HG02588 (cell line): ENCODE results near the gene FICD.
"Not testable (repeated sequence)": the region's sequence is repeated elsewhere in the genome, so short reads cannot be mapped to it uniquely, and the experiment has no call there.

Experiments used
- ATAC-seq: cut with Tn5 transposase; IDR thresholded peaks from one replicate; pipeline ENCODE4 v1.9.1; 2021; ENCODE audit warnings: mild to moderate bottlenecking, moderate library complexity; ENCODE audit not compliant: unreplicated experiment

Gene FICD

DNA sequence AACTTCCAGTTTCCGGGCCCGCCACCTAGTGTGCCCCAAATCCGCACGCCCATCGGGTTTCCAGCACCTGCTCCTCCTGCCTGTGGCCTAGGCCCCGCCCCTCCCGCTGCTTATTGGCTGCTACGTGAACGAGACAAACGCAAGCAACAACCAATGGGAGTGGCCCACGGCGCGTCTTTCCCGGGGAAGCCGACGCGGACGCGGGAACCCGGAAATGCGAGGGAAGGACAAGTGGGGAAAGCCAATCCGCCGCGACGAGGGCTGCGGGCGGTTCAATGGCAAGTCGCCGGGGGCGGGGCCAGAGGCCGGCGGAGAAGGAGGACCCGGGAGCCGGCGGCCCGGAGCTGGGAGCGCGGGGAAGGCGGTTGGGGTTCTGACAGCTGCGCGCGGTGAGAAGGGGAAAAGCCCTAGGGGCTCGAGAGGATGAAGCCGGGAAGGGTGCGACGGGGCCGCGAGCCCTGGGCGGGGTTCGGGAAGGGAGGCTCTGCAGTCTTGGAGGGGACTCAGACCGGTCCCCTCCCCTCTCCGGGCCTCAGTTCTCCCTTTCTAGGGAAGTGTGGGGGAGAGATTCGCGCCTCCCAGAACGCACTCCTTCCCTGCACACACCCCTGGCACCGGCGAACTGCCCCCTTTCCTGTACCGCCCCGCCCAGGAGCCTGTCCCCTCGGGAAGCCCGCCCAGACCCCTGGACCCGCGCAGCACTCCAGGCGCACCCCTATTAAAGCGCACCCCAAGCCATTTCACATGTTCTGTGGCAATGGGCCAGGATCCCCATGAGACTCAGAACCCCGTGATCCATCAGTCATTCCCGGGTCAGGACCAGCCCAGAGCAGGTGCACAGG lies at the start of gene FICD:
Gene FICD (plus strand): TSS at position 305 of the 842 bp plus-strand sequence. CDS start 1,696 bp downstream, outside the sequence.
- peak; percentile 84 for ATAC-seq

GRCh38 chr12:108465417-108465816 lies 49.7 kb upstream of the FICD start:
- no peak for ATAC-seq

DNA sequence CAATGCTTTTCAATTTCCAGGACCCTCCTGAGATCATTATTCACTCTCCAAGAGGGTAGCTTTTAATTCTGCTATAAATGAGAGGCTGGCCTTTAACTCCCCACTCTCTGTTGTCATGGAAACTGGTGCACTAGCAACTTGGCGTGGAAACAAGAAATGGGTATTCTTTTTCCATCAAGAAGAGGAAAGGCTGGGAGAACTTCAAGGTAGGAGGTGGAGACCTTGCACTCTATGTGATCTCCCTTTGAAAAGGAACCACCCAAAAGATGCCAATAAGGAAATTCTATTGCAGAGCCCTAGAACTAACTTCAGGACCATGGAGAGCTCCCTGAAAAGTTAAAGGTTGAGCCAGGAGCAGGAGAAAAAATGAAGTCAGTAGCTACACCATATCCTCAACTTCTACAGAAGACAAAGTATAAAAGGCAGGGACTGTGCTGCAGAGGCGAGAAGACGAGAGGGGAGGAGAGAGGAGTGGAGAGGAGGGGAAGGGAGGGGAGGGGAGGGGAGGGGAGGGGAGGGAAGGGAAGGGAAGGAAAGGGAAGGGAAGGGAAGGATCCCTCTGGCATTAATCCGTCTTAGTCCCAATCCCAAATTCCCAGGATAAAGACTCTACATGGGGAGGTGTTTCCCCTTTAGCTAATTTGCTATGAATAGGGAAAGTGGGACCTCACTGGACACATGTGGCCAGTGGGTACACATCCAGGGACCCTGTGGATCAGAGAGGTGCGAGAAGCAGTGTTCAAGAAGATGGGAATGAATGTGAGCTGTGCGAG lies 46.7 kb upstream of the FICD start:
- ATAC-seq: no peak

DNA sequence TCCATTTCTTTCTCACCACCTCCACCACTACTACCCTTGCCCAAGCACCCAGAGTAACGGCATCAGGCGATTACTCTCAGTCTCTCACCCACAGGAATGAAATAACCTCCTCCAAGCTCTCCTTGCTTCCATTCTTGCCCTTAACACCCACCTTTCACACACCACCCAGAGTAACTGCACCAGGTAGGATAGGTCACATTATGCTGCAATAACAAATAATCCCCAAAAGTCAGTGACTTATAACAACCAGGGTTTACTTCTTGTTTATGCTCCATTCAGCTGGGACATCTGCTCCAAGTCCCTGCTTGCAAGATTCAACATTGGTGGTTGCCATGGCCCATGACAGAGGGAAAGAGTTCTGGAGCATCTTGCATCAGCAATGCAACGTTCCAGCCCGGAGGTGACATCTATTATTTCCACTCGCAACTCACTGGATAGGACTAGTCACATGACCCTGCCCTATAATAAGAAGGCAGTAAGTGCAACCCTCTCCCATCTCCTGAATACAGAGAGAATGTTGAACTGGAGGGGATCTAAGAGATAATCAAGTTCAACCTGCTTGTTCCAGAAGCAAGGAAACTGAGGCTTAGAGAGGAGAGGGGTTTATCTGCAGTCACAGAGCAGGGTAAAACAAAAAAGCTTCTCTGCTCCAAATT lies 41.5 kb upstream of the FICD start:
- ATAC-seq: no peak

GRCh38 chr12:108475396-108475795 lies 39.7 kb upstream of the FICD start:
- no peak for ATAC-seq

- no peak for ATAC-seq
These were observed 37.8 kb upstream of the FICD start for GRCh38 chr12:108477055-108477880.

DNA sequence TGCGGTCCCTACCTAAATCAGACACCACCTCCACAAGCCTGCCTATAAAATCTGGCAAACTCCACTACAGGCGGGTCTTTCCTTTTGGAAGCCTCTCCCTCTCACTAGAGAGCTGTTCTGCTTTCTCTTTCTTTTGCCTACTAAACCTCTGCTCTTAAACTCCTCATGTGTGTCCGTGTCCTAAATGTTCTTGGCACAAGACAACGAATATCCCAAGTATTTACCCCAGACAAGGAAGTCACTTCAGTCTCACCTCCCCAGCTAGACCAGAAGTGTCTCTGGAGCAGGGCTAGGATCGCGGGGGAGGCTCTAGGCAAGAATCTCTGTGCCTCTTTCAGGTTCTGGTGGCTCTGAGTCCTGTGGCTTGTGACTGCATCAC lies 37.2 kb upstream of the FICD start:
- ATAC-seq: no peak

- no peak for ATAC-seq
These were observed 36.4 kb upstream of the FICD start for GRCh38 chr12:108478611-108479206.

DNA sequence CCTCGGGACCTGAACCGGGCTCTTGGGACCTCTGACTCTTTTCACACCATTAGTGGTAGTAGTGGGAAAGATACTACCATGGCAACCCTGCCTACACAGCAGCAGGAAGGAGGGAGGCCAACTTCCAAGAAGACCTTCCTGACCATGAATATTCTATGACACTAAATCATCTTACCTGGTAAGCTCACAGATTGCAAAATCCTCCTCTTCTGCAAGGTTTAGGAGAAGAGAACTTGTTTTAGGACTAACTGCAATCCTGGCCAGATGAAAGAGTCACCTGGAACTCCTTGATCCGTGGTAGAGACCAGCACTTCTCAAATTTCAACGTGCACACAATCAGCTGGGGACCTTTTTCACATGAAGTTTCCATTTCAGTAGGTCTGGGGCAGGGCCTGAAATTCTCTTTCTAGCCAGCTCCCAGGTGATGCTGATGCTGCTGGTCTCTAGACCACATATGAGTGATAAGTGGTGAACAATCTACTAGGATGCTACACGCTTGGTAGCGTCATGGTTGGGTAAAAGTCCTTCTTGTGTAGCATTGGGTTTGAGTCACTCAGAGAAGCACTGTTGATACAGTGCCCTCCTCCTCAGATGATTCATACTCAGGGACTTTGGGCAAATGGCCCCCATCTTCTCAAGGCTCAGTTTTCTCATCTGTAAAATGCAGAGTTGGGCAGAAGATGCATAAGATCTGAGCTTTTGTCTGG lies 35.6 kb upstream of the FICD start:
- no peak for ATAC-seq

DNA sequence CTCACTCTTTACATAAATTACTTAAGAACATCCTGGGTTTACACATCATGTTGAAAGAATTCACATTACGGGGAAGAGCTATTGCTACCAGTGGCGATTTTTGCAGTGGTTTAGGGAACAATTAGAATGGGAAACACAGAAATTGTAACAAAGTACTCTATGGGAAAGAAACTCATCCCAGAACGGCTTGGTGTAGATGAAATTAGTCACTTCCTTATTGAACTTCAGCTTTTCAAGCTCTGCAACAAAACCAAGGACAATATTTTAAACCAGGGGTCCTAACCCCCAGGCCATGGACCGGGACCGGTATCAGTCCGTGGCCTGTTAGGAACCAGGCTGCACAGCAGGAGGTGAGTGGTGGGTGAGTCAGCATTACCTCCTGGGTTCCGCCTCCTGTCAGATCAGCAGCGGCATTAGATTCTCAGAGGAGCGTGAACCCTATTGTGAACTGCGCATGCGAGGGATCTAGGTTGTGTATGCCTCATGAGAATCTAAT lies 32.3 kb upstream of the FICD start:
- no peak for ATAC-seq

DNA sequence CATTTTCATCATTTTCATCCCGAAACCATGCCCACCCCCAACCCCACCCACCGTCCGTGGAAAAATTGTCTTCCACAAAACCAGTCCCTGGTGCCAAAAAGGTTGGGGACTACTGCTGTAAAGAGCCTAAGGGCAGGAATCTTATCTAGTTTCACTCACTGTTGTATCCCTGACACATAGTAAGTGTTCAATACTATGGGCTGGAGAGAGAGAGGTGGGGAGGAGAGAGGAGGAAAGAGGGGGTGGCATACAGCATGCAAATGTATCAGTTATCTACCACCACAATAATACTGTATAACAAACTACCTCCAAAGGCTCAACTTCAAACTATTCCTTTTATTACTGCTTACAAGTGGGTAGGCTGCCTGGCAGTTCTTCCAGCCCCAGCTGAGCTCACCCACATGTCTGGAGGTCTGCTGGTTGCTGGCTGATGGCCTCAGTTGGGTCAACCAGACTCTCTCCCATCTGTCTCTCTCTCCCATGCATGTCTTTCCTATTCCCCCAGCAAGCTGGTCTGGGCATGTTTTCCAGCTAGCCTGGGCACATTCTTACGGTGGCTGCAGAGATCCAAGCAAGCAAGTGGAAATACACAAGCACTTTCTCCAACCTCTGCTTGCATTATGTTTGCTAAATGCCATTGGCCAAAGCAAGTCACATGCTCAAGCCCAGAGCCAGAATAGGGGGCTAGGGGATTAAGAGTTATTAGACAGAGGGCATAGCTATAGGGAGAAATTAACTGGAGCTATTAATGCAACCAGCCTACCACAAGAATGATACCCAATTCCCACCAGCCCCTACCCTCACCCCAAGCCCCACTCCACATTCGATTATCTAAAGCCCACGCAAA lies 31.6 kb upstream of the FICD start:
- no peak for ATAC-seq

DNA sequence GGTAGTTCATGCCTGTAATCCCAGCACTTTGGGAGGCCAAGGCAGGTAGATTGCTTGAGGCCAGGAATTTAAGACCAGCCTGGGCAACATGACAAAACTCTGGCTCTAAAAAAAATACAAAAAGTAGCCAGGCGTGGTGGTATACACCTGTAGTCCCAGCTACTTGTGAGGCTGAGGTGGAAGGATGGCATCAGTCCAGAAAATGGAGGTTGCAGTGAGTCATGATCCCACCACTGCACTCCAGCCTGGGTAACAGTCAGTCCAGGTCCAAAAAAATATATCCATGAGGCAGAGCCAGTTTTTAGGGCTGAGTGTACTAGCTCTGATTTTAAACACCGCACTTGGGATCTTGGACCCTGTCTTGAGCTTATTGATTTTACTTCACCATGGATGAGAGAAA lies 30.6 kb upstream of the FICD start:
- ATAC-seq: no peak

GRCh38 chr12:108484845-108485244 lies 30.2 kb upstream of the FICD start:
- no peak for ATAC-seq

- ATAC-seq: not testable (repeated sequence)
These were observed 29.7 kb upstream of the FICD start for GRCh38 chr12:108485371-108485770.

GRCh38 chr12:108487029-108487428 lies 28.0 kb upstream of the FICD start:
- ATAC-seq: not testable (repeated sequence)

- ATAC-seq: no peak
These were observed 23.8 kb upstream of the FICD start for GRCh38 chr12:108491256-108491655.

- ATAC-seq: no peak
These were observed 20.0 kb upstream of the FICD start for GRCh38 chr12:108495054-108495453.

DNA sequence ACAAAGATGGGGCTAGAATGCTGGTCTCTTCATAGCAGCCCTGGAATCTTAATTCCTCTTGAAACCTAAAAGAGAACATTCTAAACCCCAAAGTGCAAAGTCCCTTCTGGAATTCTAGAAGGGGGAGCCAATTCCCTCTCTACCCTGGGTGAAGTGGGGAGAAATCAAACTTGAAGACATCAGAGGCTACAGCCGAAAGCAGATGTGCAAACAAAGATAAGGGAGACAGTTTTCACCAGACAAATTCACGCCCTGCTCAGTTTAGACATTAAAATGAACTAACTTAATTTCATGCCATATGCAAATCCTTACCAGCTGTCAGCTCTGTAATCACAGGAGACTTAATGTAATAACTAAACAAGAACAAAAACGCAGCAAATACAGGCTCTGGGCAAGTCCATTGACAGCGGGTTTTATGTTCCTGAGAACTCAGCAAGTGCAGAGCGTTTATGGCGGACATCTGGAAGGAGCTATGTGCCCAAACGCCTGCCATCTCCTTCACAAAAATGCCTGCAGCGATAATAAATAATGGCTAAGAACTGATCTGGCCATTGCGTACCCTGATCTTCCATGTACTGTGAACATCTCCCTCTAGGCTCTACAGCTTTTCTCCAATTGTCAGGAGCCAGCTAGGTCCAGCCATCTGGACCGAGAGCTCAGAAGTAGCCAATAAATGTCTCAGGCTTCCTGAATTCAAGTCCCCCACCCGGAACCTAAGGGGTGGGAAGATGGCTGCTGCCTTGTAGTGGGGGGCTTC lies 19.1 kb upstream of the FICD start:
- ATAC-seq: no peak
